Activated CD4-positive, alpha-beta T cell treated with anti-CD3 and anti-CD28 coated beads, Interleukin-2, amount 50 U/mL, for 16 hours (primary cell): ENCODE data around the gene CDA.

ENCODE experiments used
- DNase-seq: peaks from one replicate; pipeline ENCODE4 v3.0.0-alpha.2; 2020

The CDA gene

DNA sequence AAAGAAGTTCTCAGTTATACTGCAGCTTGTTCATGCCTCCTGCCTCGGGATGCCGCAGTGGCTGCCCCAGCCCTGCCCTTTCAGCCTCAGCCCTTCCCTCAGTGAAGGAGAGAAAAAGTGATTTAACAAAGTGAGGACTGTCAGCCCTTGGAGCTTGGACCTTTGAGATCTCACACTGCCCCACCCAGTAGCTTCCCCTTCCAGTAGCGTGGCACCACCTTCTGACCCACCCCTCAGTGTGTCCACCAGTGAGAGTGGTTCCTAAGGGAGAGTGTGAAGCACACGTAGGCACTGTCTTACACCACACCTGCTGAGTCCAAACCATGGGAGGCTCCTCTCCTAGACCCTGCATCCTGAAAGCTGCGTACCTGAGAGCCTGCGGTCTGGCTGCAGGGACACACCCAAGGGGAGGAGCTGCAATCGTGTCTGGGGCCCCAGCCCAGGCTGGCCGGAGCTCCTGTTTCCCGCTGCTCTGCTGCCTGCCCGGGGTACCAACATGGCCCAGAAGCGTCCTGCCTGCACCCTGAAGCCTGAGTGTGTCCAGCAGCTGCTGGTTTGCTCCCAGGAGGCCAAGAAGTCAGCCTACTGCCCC, at the start of gene CDA:
Gene CDA (plus strand): TSS at position 464 of the 592 bp plus-strand sequence. CDS start 33 bp downstream, at position 497.
- no peak for DNase-seq

DNA sequence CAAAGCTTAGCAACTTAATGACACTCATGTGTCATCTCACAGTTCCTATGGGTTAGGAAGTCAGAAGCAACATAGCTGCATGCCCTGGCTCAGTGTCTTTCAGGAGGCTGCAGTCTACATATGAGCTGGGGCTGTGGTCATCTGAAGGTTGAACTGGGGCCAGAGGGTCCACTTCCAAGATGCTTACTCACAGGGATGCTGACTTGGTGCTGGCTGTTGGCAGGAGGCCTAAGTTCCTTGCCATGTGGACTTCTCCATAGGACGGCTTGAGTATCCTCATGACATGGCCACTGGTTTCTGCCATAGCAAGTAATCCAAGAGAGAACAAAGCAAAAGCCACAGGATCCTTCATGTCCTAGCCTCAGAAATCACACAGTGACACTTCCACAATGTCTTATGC, 48.6 kb upstream of the CDA start:
- DNase-seq = no peak

DNA sequence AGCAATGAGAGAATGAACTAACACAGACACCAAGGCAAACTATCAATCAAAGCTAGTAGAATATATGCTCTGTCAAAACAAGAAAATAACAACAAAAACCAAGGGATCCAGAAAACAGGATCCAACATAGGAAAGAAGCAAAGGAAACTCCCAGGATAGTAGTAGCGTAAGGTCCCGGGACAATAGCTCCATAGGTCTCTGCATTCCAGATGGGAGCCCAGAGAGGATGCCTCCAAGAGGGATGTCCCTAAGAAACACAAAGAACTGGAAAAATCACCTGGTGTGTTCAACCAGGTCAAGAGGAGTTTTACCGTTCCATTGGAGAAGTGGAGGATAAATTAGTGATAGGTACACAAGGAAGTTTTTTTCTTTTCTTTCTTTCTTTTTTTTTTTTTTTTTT, 42.3 kb upstream of the CDA start:
- DNase-seq = no peak

DNA sequence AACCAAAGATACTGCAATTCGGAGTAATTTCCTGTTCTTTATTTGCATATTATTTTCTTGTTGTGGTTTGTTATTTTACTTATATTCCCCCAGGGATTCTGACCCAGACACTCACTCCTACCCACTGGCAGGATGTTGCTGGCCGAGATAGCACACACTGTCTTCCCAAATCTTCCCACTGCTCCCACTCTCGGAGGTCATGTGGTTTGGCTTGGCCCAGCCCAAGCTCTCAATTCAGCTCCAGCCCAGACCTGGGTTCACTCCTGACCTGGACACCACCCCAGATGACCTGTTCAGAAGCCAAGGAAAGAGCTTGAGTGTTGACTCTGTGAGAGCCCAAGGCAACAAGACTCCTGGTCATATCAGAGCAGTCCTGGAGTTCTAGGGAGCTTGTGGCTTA, 37.7 kb upstream of the CDA start:
- DNase-seq = no peak

DNA sequence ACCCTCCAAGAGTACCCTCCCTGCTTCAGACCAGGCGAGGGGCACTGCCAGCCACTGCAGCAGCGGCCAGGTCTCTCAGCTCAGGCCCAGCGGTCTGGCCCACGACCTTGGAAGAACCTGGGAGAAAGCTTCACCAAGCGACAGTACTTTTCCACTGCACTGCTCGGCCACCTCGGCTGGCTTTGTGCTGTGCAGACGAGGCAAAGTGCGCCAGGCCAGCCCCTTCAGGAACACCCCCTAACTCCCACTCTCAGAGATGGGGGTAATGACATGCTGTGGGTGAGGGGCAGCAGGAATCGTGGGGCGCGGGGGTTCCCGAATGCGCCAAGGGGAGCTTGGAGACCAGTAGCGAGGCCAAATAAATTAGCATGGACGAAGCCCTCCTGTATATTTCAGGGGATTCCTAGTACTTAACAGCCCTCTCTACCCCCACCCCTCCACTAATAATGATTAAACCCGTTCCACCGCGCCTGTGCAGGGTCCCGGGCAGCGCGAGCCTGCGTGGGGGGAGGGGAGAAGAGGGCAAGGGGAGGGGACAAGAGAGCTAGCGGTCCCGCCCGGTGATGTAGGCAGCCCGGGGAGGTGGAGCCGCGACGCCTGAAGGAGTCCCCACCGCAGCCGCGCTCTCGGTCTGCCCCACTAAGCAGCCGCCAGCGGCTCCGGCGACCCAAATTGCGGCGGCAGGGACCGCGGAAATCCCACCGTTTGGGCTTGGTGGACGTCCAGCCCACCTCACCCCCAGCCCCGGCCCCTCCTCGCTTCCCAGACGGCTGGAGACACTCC, 36.8 kb upstream of the CDA start, which contains the start of gene FAM43B:
Gene FAM43B (plus strand): TSS at position 629 of the 783 bp plus-strand sequence. CDS start 401 bp downstream, outside the sequence.
- DNase-seq = peak; percentile 10

DNA sequence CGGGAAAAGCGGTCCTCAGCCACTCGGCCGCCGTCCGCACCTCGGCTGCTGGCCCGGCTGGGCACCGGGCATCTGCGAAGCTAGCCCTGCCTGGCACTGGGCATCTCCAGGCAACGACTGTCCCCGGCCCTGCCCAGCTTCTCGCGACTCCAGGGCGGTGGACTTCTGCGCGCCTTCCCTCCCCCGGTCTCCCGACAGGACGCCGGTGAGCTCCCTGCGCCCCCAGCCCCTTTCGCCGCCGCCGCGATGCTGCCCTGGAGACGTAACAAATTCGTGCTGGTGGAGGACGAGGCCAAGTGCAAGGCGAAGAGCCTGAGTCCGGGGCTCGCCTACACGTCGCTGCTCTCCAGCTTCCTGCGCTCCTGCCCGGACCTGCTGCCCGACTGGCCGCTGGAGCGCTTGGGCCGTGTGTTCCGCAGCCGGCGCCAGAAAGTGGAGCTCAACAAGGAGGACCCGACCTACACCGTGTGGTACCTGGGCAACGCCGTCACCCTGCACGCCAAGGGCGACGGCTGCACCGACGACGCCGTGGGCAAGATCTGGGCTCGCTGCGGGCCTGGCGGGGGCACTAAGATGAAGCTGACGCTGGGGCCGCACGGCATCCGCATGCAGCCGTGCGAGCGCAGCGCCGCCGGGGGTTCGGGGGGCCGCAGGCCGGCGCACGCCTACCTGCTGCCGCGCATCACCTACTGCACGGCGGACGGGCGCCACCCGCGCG, 36.0 kb upstream of the CDA start:
- no peak for DNase-seq

DNA sequence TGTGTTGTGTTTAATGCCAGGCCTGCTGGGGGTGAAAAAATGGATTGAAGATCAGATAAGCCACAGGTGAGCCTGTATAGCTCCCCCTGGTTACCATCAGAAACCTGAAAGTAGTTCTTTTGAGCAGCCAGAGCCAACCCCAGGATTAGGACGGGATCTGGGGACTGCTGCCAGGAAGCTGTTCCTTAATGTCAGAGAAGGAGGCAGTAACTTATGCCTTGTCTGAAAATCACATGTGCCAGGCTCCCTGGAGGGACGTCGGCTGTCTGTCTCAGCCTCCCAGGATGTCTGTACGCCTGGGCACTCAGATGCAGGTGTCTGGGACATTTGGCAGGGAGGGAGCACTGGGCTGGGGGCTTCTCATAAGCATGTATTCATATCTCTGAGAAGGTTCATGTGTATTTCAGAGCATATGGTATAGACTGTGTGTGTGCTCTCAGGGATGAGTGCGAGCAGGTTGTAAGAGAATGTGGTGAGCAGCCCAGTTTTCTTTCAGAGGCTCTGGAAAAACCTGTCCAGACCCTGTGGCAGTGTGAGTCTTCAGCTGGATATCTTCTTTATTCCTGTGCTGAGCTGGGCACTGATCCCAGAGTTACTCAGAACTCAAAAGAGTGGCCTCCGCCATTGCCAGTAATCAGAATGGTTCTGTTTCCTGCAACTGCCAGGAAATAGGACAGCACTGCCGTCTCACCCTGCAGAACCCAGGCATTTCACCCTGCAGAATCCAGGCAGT, 33.7 kb upstream of the CDA start:
- no peak for DNase-seq

DNA sequence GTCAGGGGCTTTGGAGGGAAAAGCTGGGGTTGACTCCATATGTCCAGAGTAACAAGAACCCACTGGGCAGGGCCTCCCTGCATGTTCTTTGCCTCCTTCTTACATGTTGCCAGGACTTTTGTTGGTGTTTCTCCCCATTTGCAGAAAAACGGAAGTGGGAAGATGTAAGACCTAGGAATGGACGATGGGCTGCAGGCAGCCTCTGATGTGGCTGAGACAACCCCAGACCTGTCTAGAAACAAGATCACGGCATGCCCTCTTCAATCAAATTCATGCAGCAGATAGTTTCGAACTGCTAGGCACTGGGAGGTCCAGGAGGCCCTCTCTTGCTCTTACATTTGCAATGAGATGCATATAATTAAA, 33.2 kb upstream of the CDA start:
- DNase-seq = no peak

DNA sequence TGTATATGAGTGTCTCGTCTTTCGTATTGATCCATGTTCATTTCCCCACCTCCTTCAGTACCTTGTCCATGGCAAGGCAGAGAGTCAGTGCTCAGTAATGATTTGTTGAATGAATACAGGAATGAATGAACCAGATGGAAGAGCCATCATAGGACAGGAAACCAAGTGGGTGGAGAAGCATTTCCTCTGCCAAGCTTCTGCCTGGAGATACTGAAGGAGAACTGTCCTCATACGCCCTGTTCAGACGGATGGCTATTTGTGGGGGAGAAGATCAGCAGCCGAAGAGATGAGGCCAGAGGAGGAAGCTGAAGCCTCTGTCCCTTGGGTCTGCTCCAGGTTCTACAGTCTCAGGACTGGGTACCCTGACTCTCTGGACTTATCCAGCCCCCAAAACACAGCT, 30.7 kb upstream of the CDA start:
- DNase-seq = no peak

DNA sequence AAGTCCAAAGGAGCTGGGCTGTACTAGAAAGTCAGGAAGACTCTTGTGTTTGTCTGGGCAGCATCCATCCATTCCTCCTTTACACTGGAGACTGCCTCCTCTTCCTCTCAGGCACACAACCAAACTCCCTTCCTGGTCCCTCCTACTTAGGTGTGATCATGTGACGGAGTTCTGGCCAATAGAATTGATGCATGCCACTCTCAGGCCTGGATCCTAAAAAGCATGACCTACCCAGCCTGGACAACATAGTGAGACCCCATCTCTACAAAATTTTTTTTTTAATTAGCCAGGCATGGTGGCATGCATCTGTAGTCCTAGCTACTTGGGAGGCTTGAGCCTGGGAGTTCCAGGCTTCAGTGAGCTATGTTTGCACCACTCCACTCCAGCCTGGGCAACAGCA, 27.9 kb upstream of the CDA start:
- no peak for DNase-seq

DNA sequence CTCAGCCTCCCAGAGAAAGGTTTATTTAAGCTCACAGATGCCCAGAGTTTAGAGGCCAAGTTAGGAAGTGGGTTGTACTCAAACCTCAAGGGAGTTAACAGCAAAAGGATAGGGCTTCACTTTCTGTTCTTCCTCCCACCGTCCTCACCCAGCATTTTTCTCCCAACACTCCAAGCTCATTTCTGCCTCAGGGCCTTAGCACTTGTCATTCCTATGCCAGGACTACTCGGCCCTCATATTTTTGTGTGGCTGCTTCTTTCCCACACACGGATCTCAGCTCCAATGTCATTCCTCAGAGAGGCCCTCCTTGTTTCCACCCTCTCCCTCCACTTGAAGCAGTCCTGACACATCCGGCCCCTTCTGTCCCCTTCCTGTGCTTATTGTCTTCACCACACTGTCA, 23.7 kb upstream of the CDA start:
- DNase-seq = no peak

DNA sequence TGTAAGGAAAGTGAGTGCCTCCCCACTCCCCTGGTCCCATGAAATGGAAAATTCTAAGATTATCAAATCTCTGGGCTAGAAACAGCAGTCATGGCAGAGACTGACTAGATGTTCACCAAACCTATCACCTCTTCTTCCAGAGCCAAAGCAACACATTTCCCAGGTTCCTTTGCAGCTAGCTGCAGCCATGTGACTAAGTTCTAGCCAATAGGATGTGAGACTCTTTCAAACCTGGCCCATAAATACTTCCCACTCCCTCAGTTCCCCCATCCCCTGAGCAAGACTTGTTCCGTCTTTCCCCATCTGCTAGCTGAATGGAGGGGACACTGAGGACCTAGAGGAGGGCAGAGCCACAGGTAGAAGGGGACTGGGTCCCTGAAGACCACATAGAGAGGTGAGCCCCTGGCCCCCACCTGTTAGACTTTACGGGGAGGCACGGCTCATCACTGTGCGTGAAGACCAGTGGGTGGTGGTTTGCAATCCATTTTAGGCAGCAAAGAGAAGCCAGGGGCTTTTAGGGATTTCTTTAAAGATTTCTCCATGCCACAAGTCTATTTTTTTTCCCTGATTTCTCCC, 19.3 kb upstream of the CDA start:
- DNase-seq = no peak

DNA sequence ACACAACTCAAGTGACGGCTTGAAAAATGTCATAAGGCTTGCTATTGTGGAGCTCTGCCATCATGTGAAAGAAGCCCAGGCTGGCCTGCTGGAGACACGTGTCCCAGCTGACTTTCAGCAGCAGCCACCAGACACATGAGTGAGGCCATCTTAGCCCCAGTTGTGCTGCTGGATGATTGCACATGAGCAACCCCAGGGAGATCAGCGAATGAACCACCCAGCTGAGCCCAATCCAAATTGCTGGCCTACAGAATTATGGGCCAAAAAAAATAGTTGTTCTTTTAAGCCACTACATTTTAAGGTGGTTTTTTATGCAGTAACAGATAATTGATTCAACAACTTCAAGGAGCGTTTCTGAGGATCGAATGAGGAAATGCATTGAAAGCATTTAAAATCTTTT, 17.5 kb upstream of the CDA start:
- no peak for DNase-seq

DNA sequence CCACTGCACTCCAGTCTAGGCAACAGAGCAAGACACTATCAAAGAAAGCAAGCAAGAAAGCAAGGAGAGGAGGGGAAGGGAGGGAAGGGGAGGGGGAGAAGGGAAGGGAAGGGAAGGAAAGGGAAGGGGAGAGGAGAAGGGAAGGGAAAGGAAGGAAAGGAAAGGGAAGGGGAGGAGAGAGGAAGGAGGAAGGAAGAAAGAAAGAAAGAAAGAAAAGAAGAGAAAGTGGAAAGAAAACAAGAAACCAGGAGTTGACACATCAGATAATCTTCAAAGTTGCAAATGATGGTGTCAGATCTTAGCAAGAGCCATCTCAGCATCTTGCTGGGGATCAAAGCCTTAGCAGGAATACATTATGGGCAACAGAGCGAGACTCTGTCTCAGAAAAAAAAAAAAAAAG, 14.9 kb upstream of the CDA start:
- no peak for DNase-seq

DNA sequence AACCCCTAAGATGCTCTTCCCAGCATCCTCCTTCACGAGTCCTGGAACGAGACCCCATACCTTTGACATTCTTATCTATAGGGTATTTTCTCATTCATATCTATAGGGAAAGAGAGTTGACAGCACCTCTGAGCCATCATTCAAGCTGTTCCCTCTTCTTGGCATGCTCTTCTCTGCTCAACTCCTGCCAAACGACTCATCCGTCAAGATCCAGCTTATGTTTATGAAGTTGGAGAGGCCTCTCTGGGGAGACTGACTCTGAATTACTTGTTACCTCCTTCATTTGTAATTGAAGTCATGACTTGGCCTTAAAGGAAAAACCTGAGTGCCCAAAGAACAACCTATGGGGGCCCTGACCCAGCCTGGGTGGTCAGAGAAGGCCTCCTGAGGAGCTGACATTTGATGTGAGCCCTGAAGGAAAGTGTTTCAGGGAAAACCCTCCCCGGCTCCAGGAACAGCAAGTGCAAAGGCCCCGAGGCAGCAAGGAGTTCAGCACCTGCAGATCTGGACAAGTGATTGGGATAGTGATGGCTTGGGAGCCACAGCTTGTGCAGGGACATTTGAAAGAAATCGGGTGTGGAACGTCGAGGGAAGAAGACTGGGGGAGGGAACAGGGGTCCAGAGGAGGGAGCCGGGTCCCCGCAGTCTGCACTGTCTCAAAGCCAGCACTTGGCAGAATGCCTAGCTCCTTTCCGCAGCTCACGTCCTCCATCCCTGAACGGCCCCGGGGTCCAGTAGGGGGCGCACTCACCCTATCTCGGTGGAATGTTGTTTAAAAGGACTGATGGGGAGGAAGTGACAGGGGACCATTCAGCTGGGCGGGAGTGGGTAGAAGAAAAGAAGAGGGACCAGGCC, 14.0 kb upstream of the CDA start:
- peak; percentile 78 for DNase-seq

DNA sequence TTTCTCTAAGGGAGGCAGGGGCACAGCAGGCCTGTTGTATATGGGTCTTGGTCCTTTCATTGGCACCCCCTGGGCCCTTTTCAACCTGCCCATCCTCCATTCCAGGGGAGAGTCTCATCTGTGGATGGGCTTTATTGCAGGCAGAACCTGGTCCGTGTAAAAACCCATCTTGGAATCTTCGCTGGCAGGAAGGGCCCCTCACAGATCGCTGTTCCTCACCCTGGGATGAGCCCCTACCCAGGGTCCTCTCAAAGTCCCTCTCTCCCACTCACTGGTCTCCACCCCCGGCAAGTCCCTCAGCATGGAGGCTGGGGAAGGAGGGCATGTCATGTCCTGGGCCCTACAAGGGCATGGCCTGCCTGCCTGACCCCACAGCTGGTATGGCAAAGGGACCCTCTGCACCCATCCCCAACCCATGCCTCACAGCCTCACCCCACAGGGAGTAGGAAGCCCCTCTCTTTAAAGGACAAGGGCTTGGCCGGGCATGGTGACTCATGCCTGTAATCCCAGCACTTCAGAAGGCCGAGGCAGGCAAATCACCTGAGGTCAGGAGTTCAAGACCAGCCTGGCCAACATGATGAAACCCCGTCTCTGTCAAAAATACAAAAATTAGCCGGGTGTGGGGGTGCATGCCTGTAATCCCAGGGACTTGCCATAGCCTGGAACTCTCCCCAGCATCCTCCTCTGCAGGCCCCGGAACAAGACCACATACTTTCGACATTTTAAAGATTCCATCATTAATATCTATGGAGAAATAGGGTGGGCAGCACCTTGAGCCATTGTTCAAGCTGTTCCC, 13.2 kb upstream of the CDA start:
- DNase-seq = no peak

DNA sequence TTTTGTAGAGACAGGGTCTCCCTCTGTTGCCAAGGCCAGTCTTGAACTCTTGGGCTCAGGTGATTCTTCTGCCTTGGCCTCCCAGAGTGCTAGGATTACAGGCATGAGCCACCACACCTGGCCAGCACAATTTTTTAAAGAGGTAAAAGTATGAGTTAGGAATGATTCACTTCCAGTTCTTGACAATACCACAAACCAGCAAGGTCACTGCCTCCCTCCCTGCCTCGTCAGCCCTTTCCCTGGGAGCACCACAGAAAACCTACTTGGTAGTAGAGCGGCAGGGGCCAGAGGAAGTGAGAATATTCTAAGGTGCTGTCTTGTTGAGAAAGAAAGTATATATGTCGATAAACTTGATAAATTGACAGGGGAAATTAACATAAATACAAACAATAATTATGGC, 10.8 kb upstream of the CDA start:
- DNase-seq = no peak

DNA sequence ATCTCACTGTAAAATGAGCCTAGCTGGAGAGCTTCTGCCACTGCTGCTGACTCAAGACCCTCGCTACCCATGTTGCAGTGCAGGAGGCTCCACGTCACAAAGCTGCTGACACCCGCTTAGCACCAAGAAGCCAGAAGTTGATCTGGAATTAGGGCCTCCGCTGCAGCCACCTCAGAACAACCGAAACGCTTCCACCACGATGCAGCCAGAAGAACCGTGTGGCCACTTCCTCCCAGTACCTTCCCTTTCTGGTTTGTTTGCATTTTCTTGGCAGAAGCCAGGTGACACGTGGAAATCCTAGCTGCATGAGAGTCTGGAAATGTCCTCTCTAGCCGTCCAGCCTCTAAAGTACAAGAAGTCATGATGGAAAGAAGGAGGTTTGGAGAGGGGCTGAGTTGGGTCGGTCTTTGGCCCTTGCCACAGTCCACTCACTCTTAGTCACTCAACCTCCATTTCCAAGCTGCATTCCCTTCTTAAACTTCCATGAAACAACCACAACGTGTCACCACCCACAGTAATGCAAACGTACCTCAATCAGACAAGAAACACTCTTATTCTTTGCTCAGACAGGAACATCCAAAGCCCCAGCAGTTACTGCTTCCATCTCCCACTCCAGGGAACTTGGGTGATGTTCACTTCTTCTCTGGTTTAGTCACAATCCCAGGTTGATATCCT, 10.0 kb upstream of the CDA start:
- no peak for DNase-seq

DNA sequence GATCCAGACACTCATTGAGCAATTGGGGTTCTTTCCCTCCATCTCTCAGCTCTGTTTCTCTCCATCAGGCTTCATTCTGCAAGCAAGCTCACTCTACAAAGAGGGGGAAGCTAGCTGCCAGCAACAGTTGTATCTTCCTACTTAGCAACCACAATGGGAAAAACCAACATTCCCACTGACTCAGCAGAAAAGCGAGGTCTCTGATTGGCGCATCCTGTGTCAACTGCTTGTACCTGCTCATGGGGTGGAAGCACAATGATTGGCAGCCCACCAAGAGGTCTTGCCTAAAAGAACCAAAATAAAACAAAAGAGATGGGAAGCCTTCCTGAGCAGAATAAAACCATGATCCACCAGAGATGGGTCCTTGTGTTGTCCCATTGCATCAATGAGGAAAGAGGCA, 4.0 kb upstream of the CDA start:
- DNase-seq = no peak

DNA sequence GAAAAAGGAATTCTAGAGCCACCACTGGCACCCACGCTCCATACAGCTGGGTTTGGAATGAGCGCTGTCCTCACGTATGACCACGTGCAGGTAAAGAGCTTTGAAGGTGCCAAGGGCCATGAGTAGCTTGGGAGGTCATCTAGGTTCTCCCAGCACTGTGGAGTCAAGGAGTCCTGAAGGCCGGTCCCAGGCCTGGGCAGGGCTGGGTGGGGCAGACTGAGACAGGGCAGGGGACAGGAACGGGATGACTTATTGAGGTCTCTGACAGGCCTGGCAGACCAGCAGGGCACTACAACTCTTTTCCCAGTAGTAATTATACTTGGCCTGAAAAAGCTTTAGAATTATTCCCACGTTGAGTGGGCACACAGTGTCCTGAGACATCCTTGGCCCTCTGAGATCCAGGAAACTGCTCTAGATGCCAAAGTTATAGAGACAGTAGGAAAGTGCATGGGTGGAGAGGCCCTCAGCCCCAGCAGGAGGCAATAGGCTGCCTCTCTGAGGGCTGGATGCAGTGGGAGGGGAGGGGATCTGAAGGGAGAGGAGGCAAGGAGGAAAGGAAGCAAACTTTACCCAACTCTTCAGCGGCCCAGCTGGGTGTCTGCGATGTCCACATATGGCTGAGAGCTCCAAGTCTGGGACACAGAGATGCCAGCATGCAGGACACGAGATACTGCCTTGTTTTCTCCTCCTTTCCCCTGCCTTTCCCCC, 1.8 kb upstream of the CDA start:
- DNase-seq = no peak
